EL (cell line): Measurements from ENCODE around the gene KIFC3.
"Not testable (repeated sequence)": the region's sequence is repeated elsewhere in the genome, so short reads cannot be mapped to it uniquely, and the experiment has no call there.

ENCODE experiments used
- DNase-seq: peaks from one replicate; pipeline ENCODE4 v3.0.0-alpha.2; 2016

The KIFC3 gene

GRCh38 chr16:57823836-57824235 is 21.5 kb upstream of the KIFC3 start:
- no peak for DNase-seq

GRCh38 chr16:57822856-57823255 is 20.6 kb upstream of the KIFC3 start:
- DNase-seq, result no peak

DNA sequence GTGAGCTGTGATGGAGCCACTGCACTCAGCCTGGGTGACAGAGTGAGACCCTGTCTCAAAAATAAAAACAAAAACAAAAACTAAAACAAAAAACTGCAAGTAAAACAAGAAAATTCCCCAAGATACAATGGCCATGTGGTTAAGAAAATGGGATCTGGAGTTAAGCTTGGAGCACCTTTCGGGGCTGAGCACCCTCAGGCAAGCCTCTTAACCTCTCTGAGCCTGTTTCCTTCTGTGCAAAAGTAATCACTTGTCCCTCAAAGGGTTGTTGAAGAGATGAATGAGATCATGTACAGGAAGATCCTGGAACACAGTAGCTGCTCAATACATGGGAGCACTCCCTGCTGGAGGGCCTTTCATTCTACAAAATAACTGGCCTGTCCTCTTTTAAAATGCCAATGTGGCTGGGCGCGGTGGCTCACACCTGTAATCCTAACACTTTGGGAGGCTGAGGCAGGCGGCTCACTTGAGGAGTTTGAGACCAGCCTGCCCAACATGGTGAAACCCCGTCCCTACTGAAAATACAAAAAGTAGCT is 19.8 kb upstream of the KIFC3 start:
- no peak for DNase-seq

DNA sequence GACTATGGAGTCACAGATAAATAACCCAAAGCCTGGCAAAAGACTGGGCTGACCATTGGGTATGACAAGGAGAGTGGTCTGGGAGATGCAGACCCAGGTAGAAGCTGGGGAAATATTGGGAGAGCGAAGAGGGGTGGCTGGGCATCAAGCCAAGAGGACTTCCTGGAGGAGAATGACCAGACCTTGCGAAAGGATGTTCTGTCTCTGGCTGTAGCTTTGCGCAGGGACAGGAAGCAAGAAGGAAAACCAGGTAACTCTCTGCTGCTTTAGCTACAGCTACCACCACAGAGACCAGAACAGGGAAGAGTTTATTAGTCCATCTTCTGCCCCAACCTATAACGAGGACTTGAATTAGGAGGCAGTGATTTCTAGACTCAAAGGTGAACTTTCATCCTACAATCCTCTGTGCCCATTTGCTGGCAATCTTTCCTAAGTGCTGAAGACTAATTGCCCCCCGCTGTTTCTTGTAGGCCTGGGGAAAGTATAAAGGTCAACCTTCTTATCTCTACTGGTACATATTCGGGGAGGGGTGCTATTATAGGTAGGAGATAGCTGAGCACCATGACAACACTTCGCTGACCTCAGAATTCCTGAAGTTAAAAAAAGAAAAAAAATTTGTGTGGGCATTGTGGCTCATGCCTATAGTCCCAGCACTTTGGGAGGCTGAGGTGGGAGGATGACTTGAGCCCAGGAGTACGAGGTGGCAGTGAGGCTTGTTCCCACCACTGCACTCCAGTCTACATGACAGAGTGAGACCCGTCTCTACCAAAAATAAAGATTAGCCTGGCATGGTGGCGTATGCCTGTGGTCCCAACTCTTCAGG is 19.1 kb upstream of the KIFC3 start:
- DNase-seq, result no peak

- DNase-seq, result no peak
Measured at GRCh38 chr16:57818377-57819064, 16.2 kb upstream of the KIFC3 start.

GRCh38 chr16:57817680-57818079 is 15.4 kb upstream of the KIFC3 start:
- no peak for DNase-seq

GRCh38 chr16:57815987-57816745 is 13.9 kb upstream of the KIFC3 start:
- peak; percentile 93 for DNase-seq

DNA sequence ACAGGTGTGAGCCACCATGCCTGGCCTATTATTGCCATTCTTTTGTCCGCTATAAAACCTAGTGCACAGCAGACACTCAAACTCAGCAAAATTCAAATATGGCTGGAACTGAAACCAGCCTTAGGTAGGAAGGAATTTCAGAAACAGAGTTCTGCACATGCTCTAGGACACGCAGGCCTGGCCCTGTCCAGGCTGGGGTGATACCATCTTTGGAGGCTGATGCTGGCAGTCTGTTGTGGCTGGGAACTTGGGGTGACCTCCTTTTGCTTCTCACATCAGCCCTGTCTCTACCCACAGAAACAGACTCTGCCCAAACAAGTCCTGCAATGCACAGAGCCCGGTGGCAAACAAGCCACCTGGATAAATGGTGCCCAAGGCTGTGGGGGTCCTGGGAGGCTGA is 12.6 kb upstream of the KIFC3 start:
- no peak for DNase-seq

- DNase-seq, result no peak
Measured at GRCh38 chr16:57813466-57813865, 11.2 kb upstream of the KIFC3 start.

- not testable (repeated sequence) for DNase-seq
Measured at GRCh38 chr16:57811340-57811739, 9.0 kb upstream of the KIFC3 start.

- peak; percentile 91 for DNase-seq
Measured at GRCh38 chr16:57810197-57811031, 8.1 kb upstream of the KIFC3 start.

DNA sequence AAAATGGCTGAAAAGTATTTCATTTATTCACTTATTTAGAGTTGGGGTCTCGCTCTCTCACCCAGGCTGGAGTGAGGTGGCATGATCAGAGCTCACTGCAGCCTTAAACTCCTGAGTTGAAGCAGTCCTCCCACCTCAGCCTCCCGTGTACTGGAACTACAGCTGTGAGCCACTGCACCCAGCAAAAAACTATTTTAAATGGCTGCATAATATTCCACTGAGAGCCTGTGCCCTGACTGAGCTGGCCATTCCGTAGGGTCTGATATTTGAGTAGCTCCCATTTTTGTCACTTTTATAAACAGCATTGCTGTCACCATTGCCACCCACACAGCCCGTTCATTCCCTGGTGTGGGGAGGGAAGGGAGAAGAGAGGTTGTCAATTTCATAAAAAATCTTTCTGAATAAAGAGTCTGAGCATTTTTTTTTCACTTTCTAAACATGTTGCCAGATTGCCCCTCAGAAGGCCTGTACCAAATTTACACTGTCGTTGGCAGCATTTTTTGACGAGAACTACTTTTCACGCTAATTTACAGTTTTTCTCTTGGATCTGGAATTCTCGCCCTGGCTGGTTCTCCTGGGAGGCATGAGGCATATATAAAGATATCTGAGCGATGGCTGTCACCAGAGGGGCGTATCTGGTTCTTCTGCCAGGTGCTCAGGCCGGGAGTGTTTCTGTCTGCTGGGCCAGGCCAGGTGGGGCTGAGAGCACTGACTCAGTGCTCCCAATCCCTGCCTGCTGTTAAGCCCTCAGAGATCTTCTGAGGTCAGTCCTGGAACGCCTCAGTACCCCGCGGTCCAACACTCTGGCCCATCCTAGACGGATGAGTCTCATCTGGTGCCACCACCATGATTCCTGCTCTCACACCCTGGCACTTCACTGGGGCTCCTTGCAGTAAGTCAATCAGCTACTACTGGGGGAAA is 7.2 kb upstream of the KIFC3 start:
- DNase-seq, result no peak

DNA sequence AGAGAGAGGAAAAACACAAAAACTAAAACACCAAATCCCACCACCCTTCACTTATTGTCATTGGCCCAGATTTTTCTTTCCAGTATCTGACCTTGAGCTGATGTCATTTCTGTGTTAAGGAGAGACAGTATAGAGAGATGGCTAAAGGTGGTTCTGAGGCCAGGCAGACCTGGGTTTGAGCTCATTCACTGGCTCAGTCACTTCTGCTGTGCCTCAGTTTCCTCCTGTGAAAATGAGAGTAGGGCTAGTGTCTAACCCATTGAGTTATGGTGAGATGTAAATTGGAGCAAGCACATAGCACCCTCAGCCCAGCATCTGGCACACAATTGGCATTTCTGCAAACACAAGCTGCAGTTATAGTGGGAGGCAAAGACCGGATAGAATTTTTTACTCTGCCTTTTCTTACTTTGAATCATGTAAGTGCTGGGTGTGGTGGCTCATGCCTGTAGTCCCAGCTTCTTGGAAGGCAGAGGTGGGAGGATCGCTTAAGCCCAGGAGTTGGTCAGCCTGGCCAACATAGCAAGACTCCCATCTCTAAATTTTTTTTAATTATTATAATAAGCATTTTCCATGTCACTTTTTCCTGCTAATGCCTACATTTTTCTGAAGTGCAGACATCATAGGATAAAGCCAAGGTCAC is 6.4 kb upstream of the KIFC3 start:
- no peak for DNase-seq

- DNase-seq, result peak; percentile 97
Measured at GRCh38 chr16:57807968-57808528, 5.8 kb upstream of the KIFC3 start.

DNA sequence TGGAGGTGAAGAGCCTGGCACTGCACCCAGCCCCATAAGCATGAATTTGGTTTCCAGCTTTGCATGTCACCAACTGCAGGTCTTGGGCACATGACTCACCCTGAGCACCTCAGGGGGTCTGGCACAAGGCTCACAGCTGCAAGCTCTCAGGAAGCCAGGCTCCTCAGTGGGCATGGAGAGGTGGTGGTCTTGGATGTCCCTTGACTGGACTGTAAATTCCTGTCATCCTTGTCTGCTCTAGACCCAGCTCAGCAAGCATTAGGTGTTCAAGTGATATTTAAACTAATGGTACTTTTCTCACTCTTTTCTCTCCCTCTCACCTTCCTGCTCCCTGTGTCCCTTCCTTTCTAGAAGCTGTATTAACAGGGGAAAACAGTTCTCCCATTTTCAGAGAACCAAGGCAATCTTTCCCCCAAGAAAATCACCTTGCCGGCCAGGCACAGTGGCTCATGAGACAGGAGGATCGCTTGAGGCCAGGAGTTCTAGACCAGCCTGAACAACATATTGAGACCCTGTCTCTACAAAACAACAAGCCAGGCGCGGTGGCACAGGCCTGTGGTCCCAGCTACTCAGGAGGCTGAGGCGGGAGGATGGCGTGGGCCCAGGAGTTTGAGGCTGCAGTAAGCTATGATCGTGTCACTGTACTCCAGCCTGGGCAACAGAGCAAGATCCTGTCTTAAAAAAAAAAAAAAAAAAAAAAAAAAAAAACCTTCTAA is 5.1 kb upstream of the KIFC3 start:
- peak; percentile 63 for DNase-seq

- DNase-seq, result no peak
Measured at GRCh38 chr16:57805176-57805575, 2.9 kb upstream of the KIFC3 start.

DNA sequence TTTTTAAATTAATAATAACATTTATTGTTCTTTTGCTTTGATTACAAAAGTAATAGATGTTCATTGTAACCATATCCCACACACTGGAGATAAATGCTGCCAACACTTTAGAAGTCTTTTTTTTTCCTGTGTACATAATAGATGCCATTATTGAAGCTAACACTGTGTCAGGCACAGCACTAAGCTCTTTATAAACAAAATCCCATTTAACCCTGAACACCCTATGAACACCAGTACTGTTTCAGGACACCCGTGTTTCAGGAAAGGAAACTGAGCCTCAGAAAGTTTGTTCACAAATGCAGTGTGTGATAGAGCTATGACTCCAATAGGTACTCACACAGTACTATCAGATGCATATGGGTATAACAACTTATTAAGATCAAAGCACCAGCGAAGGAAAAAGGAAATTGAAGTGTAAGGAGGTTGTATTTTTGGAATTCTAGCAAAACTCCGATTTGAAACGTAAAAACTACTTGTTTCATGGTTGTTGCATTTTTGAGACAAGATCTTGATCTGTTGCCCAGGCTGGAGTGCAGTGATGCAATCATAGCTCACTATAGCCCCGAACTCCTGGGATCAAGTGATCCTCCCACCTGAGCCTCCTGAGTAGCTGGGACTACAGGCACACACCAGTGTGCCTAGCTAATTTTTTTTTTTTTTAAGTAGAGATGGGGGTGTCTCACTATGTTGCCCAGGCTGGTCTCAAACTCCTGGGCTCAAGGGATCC is 2.0 kb upstream of the KIFC3 start:
- no peak for DNase-seq

DNA sequence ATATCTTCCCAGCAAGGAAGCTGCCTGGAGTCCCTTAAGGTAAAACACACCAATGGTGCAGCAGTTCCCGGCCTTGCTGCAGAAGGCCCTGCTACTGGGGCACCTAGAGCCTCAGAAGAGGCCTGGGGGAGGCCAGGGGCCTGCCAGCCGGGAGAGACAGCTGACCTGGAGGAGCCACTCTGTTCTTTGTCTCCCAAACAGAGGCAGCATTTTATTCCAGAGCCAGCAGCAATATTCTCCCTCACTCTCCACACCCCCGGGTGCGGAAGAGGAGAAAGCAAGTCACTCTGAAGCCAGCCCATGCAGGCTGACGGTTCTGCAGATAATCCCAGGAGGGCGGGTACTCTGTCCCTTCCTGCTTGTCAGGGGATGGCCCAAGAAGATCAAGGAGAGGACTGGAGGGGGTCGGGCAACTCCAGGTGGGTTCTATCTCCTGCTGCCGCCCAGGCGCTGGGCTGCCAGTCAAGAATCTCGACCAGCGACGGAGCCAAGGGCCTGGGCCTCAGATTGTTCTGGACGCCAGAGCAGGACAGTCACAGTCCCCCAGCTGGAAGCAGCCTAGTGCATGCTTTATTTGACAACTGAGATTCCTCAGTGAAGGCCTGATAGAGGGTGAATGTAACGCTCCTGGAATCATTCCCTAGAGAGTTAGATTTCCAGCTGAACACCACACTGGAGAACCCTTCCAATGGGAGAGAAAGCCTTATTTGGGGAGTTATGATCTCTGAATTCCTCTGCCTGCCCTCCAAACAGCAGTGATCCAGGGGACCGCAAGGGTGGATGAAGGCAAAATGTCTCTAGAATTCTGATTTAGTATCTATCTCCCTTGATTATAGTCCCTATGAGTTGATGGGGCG is 1.1 kb upstream of the KIFC3 start:
- no peak for DNase-seq
